Left lung (tissue), 10 donors: Measurements from ENCODE around the gene KRTAP16-1. TPM values are rescaled to one million over a fixed set of nuclear protein-coding genes. Genes with fewer than 3 reads are reported as not detected.
"Not testable (repeated sequence)": the region's sequence is repeated elsewhere in the genome, so short reads cannot be mapped to it uniquely, and the experiment has no call there.

Experiments used
- ATAC-seq: fragments of 200-7000 bp; cut with Tn5 transposase; one replicate; pipeline ENCODE4 v1.9.1; 2020; ENCODE audit warnings: moderate library complexity
- DNase-seq, 4 donors: peaks; one replicate each; pipeline ENCODE4 v3.0.0-alpha.2; 2013 to 2020
- H3K27ac ChIP-seq, 2 donors: fragments of 200-600 bp; sonication (generic) in 1 of 2; one replicate each; pipeline versions ENCODE4 v1.5.0 to v1.8.0; 2020 to 2021
- H3K27me3 ChIP-seq, 2 donors: fragments of 200-600 bp; sonication (generic) in 1 of 2; one replicate each; pipeline versions ENCODE4 v1.5.0 to v1.8.0; 2020 to 2021
- H3K36me3 ChIP-seq, 2 donors: fragments of 200-600 bp; sonication (generic) in 1 of 2; one replicate each; pipeline versions ENCODE4 v1.5.0 to v1.8.0; 2020 to 2021
- H3K4me1 ChIP-seq, 2 donors: fragments of 200-600 bp; one replicate each; pipeline ENCODE4 v1.8.0; 2021
- H3K4me3 ChIP-seq, 2 donors: fragments of 200-600 bp; sonication (generic) in 1 of 2; one replicate each; pipeline versions ENCODE4 v1.5.0 to v1.8.0; 2020 to 2021; ENCODE audit warnings: mild to moderate bottlenecking in 1 of 2
- H3K9me3 ChIP-seq, 2 donors: fragments of 200-600 bp; sonication (generic) in 1 of 2; one replicate each; pipeline versions ENCODE4 v1.5.0 to v1.8.0; 2020 to 2021
- intact Hi-C, 2 donors: fragments of 100-400 bp; cut with DNase I; formaldehyde crosslinking; loops; one replicate each; pipeline versions ENCODE4 v1.11.2 to v1.14.2; 2022
- polyA plus RNA-seq, 6 donors: library from polyadenylated mRNA; unstranded; fragments of 120-200 nt; gene quantifications; one replicate each; pipeline ENCODE4 v1.2.1, GENCODE V29; 2013; ENCODE audit not compliant: insufficient read length in 6 of 6
- total RNA-seq, 2 donors: library from RNA; stranded (reverse); fragmentation: NEBNext Ultra II Directional; extraction: Animal tissue kit (Norgen Biotek cat#: 25700); gene quantifications; one replicate each; pipeline ENCODE4 v1.2.1, GENCODE V29; 2021
- TF ChIP-seq, protein P1 (sequence below), 2 donors: fragments of 200-600 bp; sonication (generic) in 1 of 2; IDR thresholded peaks; one replicate each; pipeline versions ENCODE4 v1.5.0 to v1.8.0; 2021; ENCODE audit warnings: antibody characterized with exemption in 2 of 2
- donor health status: DM: no; HTN: yes; CAD: no.
- donor health status: DM: no; HTN: no; CAD: no.

KRTAP16-1 gene
- total and polyA plus RNA-seq, 8 donors: not detected

DNA sequence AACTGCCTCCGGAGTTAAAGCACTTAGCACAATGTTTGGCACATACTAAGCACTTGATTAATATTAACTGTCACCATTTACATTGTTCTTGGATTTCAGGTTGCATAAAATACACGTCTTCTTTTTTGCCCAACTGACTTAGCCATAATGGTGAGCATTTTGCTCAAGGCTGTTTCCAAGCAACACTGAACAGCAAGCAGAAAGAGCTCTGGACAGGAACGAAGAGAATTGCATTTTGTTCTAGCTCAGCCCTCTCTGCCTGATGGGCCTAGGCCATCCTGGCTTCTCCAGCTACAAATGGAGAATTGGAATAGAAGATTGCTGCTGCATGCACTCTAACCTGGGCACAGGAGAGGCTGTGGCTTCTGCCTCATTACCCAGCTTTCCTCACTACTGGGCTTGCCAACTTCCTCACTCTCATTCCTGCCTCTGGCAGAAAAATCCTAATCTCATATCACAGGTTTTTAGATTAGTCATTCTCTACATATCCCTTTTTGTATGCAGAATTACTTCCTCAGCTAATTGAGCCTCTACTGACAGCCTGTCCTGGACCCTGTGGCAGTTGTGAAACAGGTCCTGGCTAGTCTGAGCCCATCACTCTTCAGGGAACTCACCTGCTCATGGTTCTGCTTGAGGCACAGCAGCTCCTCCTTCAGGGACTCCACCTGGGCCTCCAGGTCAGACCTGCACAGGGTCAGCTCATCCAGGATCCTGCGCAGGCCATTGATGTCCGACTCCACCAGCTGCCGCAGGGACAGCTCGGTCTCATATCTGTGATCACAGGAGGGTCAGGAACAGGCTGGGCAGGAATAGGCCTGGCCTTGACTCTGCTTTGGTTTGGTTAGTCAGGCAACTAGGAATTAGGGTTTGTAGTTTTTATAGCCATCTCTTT is 39.0 kb upstream of the KRTAP16-1 start:
- intact Hi-C loops: no loop called here
- ATAC-seq: no peak

DNA sequence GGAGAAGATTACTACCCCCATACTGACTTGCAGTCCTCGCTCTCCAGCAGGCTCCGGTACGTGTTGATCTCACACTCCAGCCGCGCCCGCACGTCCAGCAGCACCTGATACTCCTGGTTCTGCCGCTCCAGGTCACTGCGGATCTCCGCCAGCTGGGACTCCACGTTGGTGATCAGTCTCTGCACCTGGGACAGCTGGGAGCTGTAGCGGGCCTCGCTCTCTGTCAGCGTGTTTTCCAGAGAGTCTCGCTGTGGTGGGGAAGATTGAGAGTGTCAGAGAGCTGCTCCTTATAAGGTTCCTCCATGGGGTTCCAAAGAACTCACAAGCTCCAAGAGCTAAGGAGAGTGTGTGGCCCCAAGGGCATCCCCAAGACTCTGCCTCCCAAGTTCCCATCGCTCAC is 37.3 kb upstream of the KRTAP16-1 start:
- H3K4me1 ChIP-seq, H3K9me3 ChIP-seq, H3K27me3 ChIP-seq, H3K4me3 ChIP-seq, ATAC-seq, DNase-seq, H3K36me3 ChIP-seq, H3K27ac ChIP-seq, intact Hi-C loops: not testable (repeated sequence)

More for the DNA sequence above, 39.0 kb upstream of the KRTAP16-1 start:
- no peak overlapping the region for H3K4me3 ChIP-seq
- H3K27ac ChIP-seq: no peak overlapping the region
- TF ChIP-seq, protein P1, sequence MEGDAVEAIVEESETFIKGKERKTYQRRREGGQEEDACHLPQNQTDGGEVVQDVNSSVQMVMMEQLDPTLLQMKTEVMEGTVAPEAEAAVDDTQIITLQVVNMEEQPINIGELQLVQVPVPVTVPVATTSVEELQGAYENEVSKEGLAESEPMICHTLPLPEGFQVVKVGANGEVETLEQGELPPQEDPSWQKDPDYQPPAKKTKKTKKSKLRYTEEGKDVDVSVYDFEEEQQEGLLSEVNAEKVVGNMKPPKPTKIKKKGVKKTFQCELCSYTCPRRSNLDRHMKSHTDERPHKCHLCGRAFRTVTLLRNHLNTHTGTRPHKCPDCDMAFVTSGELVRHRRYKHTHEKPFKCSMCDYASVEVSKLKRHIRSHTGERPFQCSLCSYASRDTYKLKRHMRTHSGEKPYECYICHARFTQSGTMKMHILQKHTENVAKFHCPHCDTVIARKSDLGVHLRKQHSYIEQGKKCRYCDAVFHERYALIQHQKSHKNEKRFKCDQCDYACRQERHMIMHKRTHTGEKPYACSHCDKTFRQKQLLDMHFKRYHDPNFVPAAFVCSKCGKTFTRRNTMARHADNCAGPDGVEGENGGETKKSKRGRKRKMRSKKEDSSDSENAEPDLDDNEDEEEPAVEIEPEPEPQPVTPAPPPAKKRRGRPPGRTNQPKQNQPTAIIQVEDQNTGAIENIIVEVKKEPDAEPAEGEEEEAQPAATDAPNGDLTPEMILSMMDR (IDR thresholded peaks at IDR 0.05): no peak
- DNase-seq: no peak
- no peaks in the 10 kb centered on the region for H3K27me3 ChIP-seq
- no peaks in the 10 kb centered on the region for H3K4me1 ChIP-seq
- no peaks in the 10 kb centered on the region for H3K9me3 ChIP-seq
- no peaks in the 10 kb centered on the region for H3K36me3 ChIP-seq

DNA sequence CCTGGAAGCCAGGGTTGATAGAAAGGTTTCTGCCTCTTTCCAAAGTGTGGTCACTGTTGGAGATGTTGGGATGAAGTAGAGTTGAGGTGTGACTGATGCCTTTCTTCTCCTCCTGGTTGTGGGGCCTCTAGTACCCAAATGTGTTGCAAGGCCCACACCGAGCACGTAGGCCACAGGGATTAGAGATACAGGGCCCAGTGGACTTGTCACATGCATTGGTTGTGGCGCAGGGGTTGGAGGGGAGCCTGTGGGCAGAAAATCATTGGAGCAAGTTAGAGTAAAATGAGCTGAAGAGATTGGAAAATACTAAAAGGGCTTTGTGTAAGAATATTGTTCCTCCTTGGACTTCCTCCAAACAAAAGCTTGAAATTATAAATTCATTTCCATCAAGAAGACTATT is 36.9 kb upstream of the KRTAP16-1 start:
- H3K27ac ChIP-seq: no peak overlapping the region
- no peak overlapping the region for H3K4me3 ChIP-seq
- ATAC-seq: no peak
- no peaks in the 10 kb centered on the region for H3K27me3 ChIP-seq
- peaks cover 0 to 7% of the 10 kb centered on the region in 2 donors for H3K9me3 ChIP-seq
- intact Hi-C loops: no loop called here
- H3K4me1 ChIP-seq: no peaks in the 10 kb centered on the region
- DNase-seq: no peak
- H3K36me3 ChIP-seq: no peaks in the 10 kb centered on the region
- TF ChIP-seq, protein P1 (IDR thresholded peaks at IDR 0.05): no peak

DNA sequence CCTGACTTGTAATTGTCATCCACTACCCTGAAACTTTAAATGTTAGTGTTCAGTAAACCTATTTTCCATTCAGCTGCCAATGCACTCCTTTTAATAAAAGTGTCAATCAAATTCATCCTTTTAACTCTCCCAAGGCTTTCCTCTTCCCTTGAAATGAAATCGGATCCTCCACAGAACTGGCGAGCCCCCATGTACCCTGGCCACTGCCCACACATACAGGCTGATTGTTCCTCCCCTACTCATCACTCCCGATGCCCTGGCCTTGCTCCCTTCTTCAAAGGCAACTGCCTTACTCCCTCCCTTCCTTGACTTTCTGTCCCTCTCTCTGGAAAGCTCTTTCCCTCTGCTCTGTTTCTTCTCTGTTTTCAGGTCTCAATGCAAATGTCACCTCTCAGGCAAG is 33.9 kb upstream of the KRTAP16-1 start:
- TF ChIP-seq, protein P1 (IDR thresholded peaks at IDR 0.05): no peak

DNA sequence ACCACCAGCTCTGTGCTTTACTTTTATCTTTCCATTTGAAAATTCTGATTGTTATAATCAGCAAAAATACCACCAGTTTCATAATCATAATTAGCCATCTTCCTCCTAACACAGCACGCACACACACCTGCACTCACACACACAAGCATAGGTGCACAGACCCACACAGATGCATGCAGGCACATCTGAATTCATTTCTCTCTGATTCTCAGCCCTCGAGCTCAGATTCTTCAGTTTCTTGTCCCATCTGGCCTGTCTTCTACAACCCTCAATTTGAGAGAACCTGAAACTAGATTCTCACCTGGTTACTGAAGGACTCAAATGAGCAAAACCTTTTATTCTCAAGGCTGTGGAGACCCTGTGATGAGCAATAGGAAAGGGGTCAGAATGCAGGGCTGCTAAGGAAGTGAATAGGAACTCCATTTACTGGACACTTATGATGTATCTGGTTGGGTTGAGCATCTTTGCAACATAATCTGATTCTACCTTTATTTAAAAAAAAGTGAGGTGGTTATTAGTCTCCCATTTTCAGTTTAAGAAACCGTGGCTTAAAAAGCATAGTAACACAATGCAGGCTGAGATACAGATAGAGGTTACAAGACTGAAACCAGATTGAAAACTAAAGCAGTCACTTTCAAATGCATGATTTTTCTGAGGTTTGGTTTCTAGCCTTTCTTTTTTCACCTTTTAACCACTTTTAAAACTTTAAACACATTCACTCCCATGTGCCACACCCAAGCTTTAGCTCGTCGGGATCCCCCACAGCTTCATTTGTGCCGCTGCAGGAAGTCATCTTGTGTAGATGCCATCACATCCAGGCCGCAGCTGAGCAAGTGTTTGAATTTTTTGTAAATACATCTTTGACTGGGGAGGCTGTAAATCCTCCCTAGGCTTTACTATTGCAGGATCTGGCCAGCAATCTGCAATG is 32.1 kb upstream of the KRTAP16-1 start:
- DNase-seq (no peak), ATAC-seq (no peak)
- Histone ChIP-seq H3K27me3 (no peaks in the 10 kb centered on the region), H3K4me3 (no peak overlapping the region), H3K4me1 (peaks cover 0 to 14% of the 10 kb centered on the region in 2 donors), H3K9me3 (peaks cover 0 to 7% of the 10 kb centered on the region in 2 donors), H3K36me3 (no peaks in the 10 kb centered on the region), H3K27ac (no peak overlapping the region)
- intact Hi-C loops: no loop called here
- TF ChIP-seq, protein P1 (IDR thresholded peaks at IDR 0.05): no peak

More for the DNA sequence above, 33.9 kb upstream of the KRTAP16-1 start:
- Histone ChIP-seq H3K36me3 (no peaks in the 10 kb centered on the region), H3K9me3 (peaks cover 0 to 7% of the 10 kb centered on the region in 2 donors), H3K4me3 (no peak overlapping the region), H3K27me3 (no peaks in the 10 kb centered on the region), H3K4me1 (peaks cover 0 to 14% of the 10 kb centered on the region in 2 donors), H3K27ac (no peak overlapping the region)
- intact Hi-C loops: no loop called here
- no peak for ATAC-seq
- no peak for DNase-seq
